HS-5 (cell line): ENCODE measurements around the gene YWHAQ.
"Not testable (repeated sequence)": the region's sequence is repeated elsewhere in the genome, so short reads cannot be mapped to it uniquely, and the experiment has no call there.

Experiments used
- DNase-seq: peaks from one replicate; pipeline ENCODE4 v3.0.0-alpha.2; 2012; ENCODE audit warnings: low read depth

Gene YWHAQ

DNA sequence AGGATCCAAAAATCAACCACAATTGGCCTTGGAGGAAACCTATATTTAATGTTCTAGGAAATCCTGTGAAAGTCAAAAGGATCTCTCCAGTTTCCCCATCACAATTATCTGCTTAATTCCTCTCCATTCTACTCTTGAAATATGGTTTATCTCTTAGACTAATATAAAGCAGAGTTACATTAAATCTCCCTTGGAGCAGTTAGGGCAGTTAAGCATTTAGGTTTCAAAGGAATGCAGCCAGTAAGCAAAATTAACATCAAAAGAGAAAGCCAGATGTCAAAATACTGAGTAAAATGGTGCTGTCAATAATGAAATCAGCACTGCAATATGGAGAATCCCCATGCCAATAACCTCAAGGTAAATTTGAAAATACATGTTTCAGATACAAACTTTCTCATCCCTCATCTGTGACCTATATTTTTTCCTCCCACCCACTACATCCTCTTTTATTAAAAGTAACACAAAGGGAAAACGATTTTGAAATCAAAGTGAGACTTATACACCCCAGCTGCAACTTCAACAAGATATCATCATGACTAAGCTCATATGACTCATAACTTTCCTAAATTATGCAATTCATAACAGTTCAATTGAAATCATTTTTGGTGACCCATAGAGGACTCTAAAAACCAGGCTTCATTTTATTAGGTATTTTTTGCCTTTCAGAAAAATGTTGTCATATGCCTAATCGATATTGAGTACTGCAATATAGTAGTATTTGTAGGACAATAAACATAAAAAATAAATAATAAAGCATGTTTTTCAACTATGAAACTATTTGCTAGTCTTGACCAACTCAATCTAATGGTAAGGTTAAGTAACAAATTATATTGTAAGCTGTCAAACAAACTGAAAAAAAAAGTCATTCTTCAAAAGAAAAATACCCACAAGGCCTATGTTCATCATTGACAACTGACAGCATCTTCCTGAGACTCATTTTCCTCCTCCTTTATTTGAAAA, 78.3 kb downstream of the YWHAQ start:
- DNase-seq = peak; percentile 86

DNA sequence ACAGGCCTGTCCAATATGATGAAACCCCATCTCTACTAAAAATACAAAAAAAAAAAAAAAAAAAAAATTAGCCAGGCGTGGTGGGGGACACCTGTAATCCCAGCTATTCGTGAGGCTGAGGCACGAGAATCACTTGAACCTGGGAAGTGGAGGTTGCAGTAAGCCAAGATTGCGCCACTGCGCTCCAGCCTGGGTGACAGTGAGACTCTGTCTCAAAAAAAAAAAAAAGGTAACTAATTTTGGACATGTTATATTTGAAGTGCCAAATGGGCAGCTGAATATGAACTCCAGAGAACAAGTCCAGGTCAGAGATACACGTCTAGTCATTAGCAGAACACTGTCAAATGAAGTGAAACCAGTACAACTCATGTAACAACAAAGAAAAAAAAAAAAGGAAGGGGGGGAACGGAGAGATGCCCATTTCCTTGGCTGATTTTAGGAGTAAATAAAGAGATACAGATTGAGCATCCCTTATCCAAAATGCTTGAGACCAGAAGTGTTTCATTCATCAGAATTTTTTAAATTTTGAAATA, 79.9 kb downstream of the YWHAQ start:
- not testable (repeated sequence) for DNase-seq

DNA sequence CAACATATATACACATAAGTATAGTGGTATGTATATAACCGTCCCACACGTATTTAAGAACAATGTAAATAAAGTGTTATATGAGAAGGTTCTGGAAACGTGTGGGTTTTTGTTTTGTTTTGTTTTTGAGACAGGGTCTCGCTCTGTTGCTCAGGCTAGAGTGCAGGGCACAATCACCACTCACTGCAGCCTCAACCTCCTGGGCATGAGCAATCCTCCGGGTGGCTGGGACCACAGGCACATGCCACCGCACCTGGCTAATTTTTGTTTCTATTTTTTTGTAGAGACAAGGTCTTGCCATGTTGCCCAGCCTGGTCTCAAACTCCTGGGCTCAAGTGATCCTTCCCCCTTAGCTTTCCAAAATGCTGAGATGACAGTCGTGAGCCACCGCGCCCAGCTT, 81.4 kb downstream of the YWHAQ start:
- DNase-seq = no peak

DNA sequence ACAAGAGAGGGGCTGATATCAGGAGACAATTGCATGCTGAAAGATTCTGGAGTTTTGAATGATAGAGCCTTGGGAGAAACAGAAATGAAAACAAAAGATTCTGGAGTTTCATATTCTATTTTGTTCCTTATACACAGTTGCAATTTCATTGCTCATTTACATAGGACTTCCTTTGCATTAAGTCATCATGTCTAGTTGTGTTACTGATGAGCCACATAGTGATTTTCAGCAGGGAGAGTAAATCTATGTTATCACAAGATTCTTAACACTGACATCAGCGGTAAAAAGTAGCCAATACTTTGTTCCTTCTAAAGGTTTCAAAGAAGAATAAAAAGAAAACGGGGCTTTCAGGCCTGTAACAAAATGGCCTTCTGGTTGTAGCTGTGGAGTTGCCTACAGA, 82.3 kb downstream of the YWHAQ start:
- DNase-seq = no peak

DNA sequence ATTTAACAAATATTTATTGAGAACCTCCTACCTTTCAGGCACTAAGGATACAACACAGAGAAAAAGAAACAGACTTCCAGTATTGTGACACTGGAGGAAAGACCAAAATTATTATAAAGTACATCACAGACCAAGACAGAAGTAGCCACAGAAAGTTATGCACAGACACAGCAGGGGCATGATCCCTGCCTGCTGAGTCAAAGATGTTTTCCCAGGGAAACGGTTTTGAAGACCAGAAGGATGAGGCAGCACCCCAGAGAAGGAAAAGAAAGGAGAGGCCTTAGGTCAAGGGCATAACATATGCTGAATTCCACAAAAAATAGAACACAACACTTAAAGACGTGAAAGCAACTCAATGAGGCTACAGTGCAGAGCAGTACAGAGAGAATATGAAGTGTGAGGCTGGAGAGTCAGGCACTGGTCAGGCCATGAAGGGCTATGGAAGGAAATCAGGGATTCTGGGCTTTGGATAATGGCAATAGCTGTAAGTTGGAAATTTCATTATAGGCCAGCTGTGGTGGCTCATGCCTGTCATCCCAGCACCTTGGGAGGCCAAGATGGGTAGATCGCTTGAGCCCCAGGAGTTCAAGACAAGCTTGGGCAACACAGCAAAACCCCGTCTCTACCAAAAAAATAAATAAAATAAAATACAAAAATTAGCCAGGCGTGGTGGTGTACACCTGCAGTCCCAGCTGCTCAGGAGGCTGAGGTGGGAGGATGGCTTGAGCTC, 83.4 kb downstream of the YWHAQ start:
- no peak for DNase-seq

DNA sequence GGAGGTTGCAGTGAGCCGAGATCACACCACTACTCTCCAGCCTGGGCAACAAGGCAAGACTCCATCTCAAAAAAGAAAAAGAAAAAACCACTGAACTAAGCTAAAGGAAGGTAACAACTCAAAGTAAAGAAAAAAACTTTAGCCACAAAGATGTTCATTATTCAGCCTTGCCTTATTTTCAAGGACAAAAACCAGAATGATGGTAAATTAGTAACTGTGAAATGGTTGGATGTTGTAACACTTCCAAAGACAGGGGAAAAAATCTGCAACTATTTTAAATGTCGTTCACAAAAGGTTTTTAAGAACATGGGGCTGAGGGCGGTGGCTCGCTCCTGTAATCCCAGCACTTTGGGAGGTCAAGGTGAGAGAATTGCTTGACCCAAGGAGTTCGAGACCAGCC, 85.3 kb downstream of the YWHAQ start:
- no peak for DNase-seq

DNA sequence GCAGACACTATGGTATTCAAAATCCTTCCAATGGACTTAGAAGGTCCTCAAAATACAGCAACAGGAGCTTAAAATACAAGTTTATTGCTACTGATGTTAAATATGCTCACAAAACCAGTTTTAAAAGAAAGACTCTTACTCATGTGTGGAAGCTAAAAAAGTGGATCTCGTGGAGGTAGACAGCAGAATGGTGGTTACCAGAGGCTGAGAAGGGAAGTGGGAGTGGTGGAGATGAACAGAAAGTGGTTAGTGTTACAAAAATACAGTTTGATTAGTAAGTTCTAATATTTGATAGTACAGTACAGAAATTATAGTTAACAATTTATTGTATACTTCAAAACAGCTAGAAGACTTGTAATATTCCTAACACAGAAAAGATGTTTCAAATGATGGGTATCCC, 87.2 kb downstream of the YWHAQ start:
- DNase-seq = no peak

DNA sequence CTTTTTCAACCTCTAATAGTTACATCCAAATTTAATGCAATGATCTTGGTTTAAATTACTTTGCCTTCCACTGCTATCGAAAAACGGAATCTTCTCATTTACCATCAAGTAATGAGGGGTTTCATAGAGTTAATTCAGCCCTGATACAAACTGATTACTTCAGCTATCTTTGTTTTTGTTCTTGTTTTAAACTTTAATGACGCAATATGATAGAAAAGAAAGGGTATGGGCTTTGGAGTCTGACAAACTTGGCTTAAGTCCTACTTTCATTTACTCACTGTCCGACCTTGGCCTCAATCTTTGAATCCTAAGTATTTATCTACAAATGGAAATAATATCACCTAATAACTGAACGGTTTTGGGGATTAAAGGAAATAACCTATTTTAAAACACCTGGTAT, 91.3 kb downstream of the YWHAQ start:
- no peak for DNase-seq

DNA sequence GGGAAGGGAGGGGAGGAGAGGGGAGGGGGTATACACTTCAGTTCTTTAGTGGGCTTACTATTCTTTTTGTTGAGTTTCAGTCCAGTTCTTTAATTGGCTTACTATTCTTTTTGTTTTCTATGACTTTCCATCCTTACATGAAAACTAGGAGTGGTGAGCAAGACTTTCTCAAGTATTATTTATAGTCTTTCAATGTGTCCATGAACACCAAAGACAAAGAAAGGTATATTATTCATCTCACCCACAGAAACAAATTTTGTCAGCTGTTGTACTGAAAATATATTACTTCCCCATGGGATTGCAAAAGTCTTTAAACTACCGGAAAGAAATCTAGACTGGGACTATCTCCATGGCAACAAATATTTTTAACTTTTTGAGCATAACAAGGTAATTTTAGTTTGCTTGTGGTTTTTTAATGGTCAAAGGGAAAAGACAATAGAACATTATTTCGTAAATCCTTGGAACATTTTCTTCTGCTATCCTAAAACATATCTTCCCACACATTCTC, 92.7 kb downstream of the YWHAQ start:
- no peak for DNase-seq

DNA sequence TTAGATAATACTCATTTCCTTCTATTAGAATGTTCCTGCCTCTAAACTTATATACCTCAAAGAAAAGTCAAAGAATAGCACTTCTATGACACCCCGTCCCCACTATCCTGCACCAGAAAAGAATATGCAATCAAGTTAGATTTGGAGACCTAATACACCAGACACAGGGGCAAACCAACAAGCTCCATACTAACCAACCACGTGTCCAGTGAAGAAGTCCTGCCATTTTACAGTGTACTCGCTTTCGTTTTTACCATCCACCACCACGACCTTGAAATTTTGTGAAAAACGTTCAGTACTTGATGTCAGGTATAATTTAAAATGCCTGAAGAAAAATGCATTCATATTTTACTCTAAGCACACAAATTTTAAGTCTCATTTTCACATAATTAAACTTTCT, 94.3 kb downstream of the YWHAQ start:
- no peak for DNase-seq

DNA sequence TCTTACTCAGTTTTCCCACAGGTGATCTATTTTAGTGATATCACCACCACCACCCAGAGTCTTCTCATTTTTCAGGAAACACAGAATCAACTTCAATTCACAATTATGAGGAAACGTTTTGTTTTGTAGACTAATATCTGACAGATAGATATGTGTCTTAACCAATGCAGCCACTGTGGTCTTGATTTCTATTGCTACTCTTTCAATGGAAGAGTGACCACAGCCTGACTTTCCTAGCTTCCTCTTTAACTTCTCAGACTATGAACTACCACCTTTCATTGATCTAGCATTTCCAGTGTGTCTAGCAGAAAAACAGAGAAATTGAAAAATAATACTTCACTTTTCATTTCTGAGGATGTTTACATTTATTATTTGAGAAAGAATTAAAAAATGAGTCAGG, 95.6 kb downstream of the YWHAQ start:
- no peak for DNase-seq
